OCI-LY7 (cell line): ENCODE data around the gene CECR2. TPM values are rescaled to one million over a fixed set of nuclear protein-coding genes. Genes with fewer than 3 reads are reported as not detected.

Experiments
- BruUV-seq: library from RNA; stranded (reverse); fragments of 400-500 nt; replicated peaks from 2 replicates; lab custom pipeline; 2021; lab: Mats Ljungman, UMichigan
- CTCF ChIA-PET: fragments of 300-600 bp; sonication (Branson Sonifier 250); formaldehyde crosslinking; loops from one replicate; lab custom pipeline; 2022; ENCODE audit warnings: antibody characterized with exemption; ENCODE audit not compliant: unreplicated experiment; lab: Charles Lee
- POLR2A ChIA-PET: fragments of 300-600 bp; sonication (Branson Sonifier 250); formaldehyde crosslinking; loops from one replicate; lab custom pipeline; 2022; ENCODE audit warnings: antibody characterized with exemption; lab: Charles Lee
- DNase-seq: peaks from one replicate; pipeline ENCODE4 v3.0.0-alpha.2; 2015; ENCODE audit warnings: low spot score
- H2AFZ ChIP-seq: fragments of 200-600 bp; sonication (generic), shearing (Covaris generic); 2 replicates; pipeline ENCODE4 v1.6.1; 2014; ENCODE audit warnings: mild to moderate bottlenecking, antibody characterized with exemption, low read length, moderate library complexity
- H3K27ac ChIP-seq: fragments of 200-600 bp; sonication (generic); 2 replicates; pipeline ENCODE4 v1.5.1; 2014; ENCODE audit warnings: mixed run types, low read depth, mild to moderate bottlenecking, moderate library complexity, low read length, inconsistent platforms; ENCODE audit not compliant: poor library complexity, severe bottlenecking
- H3K36me3 ChIP-seq: fragments of 200-600 bp; sonication (generic); 2 replicates; pipeline ENCODE4 v1.6.1; 2014; ENCODE audit warnings: mild to moderate bottlenecking, antibody characterized with exemption, low read length, moderate library complexity, mixed read lengths; ENCODE audit not compliant: insufficient read depth
- H3K4me1 ChIP-seq: fragments of 200-600 bp; sonication (generic); 2 replicates; pipeline ENCODE4 v1.5.1; 2014; ENCODE audit warnings: mild to moderate bottlenecking, low read length; ENCODE audit not compliant: insufficient read depth, poor library complexity, severe bottlenecking
- H3K4me2 ChIP-seq: fragments of 200-600 bp; sonication (generic); 2 replicates; pipeline ENCODE4 v1.6.1; 2014; ENCODE audit warnings: mild to moderate bottlenecking, low read length
- H3K4me3 ChIP-seq: fragments of 200-600 bp; sonication (generic); 2 replicates; pipeline ENCODE4 v1.5.1; 2014; ENCODE audit warnings: mild to moderate bottlenecking, low read depth, low read length; ENCODE audit not compliant: poor library complexity, severe bottlenecking
- H3K79me2 ChIP-seq: fragments of 200-600 bp; sonication (generic); 2 replicates; pipeline ENCODE4 v1.6.1; 2016; ENCODE audit warnings: low read depth, mild to moderate bottlenecking, low read length, moderate library complexity, mixed read lengths; ENCODE audit not compliant: insufficient read depth
- H3K9me2 ChIP-seq: fragments of 200-600 bp; sonication (generic); 2 replicates; pipeline ENCODE4 v1.6.1; 2016; ENCODE audit warnings: mild to moderate bottlenecking, low read length, mixed read lengths; ENCODE audit not compliant: insufficient read depth
- H3K9me3 ChIP-seq: fragments of 200-600 bp; sonication (generic); 2 replicates; pipeline ENCODE4 v1.6.1; 2014; ENCODE audit warnings: mild to moderate bottlenecking, mixed run types, low read length, mixed read lengths
- H4K20me1 ChIP-seq: fragments of 200-600 bp; sonication (generic); 2 replicates; pipeline ENCODE4 v1.6.1; 2014; ENCODE audit warnings: mild to moderate bottlenecking, antibody characterized with exemption, low read length, moderate library complexity, mixed read lengths; ENCODE audit not compliant: insufficient read depth
- EZH2phosphoT487 ChIP-seq: fragments of 200-600 bp; sonication (generic); IDR thresholded peaks from 2 replicates; pipeline ENCODE4 v1.6.1; 2018; ENCODE audit warnings: low read depth, borderline replicate concordance, mild to moderate bottlenecking, mixed run types, antibody characterized with exemption, low read length, moderate library complexity, mixed read lengths
- intact Hi-C: fragments of 100-400 bp; cut with micrococcal nuclease; formaldehyde crosslinking; loops from one replicate; pipeline ENCODE4 v1.10.0; 2022; ENCODE audit not compliant: unreplicated experiment
- total RNA-seq, 2 experiments: library from RNA; depleted of rRNA in 1 of 2; stranded (reverse); fragments of >200 nt in 1 of 2; shearing (Covaris generic) in 1 of 2; gene quantifications; 2 replicates each; pipeline ENCODE4 v1.2.3, GENCODE V29; 2014 to 2022
- TF ChIP-seq, protein P1 (sequence below): fragments of 200-600 bp; sonication (generic); conservative IDR thresholded peaks from 2 replicates; pipeline ENCODE4 v1.5.1; 2014; ENCODE audit warnings: mild to moderate bottlenecking, antibody characterized with exemption, low read length, moderate library complexity, mixed read lengths

The CECR2 gene
- total RNA-seq, 2 experiments from 2014 or later, result 0.09 to 0.53 TPM

- CTCF ChIA-PET, result no interaction called here
Observed at GRCh38 chr22:17486313-17486712, 117.1 kb downstream of the CECR2 start.

DNA sequence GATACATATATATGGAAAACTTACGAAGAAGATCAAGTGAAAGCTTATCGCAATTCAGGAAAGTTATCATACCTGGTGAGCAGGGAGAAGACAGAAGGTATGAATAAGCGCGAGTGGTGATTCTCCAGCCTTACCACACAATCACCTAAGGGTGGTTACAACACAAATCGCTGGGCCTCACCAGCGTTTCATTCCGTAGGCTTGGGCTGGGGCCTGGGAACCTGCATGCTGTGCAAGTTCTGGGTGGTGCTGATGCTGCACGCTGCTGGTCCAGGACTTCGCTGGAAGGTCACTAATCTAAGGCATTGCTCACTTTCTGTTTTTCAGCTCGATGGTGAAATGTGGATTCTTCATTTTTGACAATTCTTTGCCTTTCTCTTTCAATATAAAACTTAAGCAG, 117.5 kb downstream of the CECR2 start:
- Histone ChIP-seq H3K4me1 (no peaks in the 10 kb centered on the region), H3K9me2 (no peaks in the 10 kb centered on the region), H3K79me2 (no peaks in the 10 kb centered on the region), H2AFZ (no peak overlapping the region), H3K9me3 (no peaks in the 10 kb centered on the region), H3K4me2 (no peak overlapping the region), H4K20me1 (no peaks in the 10 kb centered on the region), H3K27ac (no peak overlapping the region), H3K36me3 (no peaks in the 10 kb centered on the region), H3K4me3 (no peak overlapping the region)
- no TSS peak for BruUV-seq
- CTCF ChIA-PET, result no interaction called here
- POLR2A ChIA-PET, result no interaction called here
- no peak for DNase-seq
- intact Hi-C loops, result loop anchor here (5.0 kb wide), 1 partner anchor 229 kb away; no protein-coding TSS in a partner anchor
- no peak for TF ChIP-seq EZH2phosphoT487
- TF ChIP-seq, protein P1, sequence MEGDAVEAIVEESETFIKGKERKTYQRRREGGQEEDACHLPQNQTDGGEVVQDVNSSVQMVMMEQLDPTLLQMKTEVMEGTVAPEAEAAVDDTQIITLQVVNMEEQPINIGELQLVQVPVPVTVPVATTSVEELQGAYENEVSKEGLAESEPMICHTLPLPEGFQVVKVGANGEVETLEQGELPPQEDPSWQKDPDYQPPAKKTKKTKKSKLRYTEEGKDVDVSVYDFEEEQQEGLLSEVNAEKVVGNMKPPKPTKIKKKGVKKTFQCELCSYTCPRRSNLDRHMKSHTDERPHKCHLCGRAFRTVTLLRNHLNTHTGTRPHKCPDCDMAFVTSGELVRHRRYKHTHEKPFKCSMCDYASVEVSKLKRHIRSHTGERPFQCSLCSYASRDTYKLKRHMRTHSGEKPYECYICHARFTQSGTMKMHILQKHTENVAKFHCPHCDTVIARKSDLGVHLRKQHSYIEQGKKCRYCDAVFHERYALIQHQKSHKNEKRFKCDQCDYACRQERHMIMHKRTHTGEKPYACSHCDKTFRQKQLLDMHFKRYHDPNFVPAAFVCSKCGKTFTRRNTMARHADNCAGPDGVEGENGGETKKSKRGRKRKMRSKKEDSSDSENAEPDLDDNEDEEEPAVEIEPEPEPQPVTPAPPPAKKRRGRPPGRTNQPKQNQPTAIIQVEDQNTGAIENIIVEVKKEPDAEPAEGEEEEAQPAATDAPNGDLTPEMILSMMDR, result no peak

More at GRCh38 chr22:17486313-17486712, 117.1 kb downstream of the CECR2 start:
- no TSS peak for BruUV-seq
- TF ChIP-seq EZH2phosphoT487, result no peak
- TF ChIP-seq, protein P1, result 0 out of 2 replicates have a peak, but pooled peaks have one; percentile 22
- no peaks in the 10 kb centered on the region for H3K36me3 ChIP-seq
- intact Hi-C loops, result loop anchor here (5.0 kb wide), 1 partner anchor 229 kb away; no protein-coding TSS in a partner anchor
- no peaks in the 10 kb centered on the region for H3K4me1 ChIP-seq
- POLR2A ChIA-PET, result no interaction called here
- H3K4me3 ChIP-seq, result no peak overlapping the region
- no peak overlapping the region for H3K27ac ChIP-seq
- no peak overlapping the region for H2AFZ ChIP-seq
- DNase-seq, result no peak
- H4K20me1 ChIP-seq, result no peaks in the 10 kb centered on the region
- no peak overlapping the region for H3K4me2 ChIP-seq
- H3K9me3 ChIP-seq, result no peaks in the 10 kb centered on the region
- no peaks in the 10 kb centered on the region for H3K79me2 ChIP-seq
- no peaks in the 10 kb centered on the region for H3K9me2 ChIP-seq

DNA sequence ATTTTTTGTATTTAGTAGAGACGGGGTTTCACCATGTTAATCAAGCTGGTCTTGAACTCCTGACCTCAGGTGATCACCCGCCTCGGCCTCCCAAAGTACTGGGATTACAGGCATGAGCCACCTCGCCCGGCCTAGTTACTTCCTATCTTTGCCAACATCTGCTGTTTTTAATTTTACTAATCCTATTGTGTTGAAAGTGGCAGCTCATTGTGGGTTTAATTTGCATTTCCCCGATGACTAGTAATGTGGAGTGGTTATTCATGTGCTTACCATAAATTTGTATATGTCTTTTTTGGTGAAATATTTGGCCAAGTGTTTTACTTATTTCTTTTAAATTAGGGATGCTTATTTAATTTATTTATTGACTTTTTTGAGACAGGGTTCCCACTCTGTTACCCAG, 119.8 kb downstream of the CECR2 start:
- Histone ChIP-seq H3K79me2 (no peaks in the 10 kb centered on the region), H3K4me1 (no peaks in the 10 kb centered on the region), H3K4me2 (no peak overlapping the region), H3K9me2 (no peaks in the 10 kb centered on the region), H3K27ac (no peak overlapping the region), H3K9me3 (no peaks in the 10 kb centered on the region), H3K4me3 (no peak overlapping the region), H4K20me1 (no peaks in the 10 kb centered on the region), H3K36me3 (no peaks in the 10 kb centered on the region), H2AFZ (no peak overlapping the region)
- DNase-seq, result no peak
- ChIA-PET CTCF (no interaction called here), POLR2A (interaction anchor here (0.6 to 0.9 kb wide), 2 partner anchors 14 to 222 kb away, joined by 3 read pairs; no protein-coding TSS in a partner anchor)
- BruUV-seq, result no TSS peak
- no peak for TF ChIP-seq EZH2phosphoT487
- intact Hi-C loops, result loop anchor here (5.0 kb wide), 1 partner anchor 232 kb away; no protein-coding TSS in a partner anchor
